Left hindlimb (tissue), 1 donor: ENCODE results near the gene RASA2.

Experiments used
- DNase-seq: peaks from one replicate; pipeline ENCODE4 v3.0.0-alpha.2; 2018

Gene RASA2

DNA sequence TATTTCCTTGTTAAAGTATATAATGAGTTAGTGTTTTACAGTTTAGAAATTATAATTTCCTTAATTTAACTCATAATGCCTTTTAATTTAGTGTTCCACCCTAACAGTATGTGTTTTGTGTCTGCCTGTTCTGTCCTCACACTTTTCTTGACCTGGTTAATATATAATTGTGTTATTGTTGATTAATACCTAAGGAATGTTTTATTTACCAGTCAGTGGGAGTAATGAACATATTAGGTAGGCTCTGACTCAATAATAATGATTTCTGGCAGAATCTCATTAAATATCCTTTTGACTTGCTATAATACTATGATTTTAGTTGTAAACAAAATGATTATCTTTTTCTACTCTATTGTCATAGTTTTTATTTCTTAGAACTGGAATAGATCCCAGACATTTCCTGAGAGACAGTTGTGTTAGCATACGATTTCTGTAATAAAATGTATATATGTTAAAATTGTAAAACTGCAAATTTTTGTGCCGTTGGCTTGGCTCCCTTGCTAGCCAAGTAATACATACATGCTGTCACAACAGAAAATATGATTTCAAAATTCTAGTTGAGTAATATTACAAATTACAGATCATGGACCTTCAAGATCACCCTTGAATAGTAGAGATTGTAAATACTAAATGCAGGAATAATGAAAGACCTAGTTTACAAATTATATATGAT is 51.9 kb downstream of the RASA2 start:
- no peak for DNase-seq

DNA sequence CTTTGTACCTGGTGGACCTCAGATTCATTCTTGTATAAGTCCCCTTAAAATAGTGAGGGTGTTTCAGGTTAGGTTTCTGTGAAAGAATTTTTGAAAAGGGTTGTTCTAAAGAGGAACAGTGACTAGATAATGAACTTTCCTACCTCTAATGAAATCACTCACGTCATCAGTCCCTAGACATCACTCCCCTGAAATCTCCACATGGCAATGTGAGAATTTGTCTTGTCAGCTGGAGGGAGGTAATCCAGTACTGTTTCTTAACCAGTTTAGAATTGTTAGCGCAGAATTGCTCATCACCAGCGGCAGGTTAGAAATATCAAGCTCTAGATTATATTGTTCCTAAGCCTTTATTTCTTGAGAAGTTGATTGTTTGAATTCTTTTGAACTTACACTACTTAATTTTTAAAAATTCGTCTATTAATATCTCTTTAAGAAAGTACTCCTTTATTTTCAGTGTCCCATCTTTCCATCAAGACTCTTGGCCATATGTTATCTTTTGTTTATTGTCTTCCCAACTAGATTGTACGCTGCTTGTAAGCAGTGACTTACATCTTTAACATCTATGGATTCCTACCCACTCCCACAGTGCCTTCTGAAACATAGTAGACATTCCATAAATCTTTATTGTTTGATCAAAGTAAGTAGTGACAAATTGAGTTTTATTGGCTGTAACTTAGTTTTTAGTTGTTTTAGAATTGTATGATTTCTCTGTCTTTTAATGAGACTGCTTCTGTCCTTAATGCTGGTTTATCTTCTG is 52.8 kb downstream of the RASA2 start:
- no peak for DNase-seq

DNA sequence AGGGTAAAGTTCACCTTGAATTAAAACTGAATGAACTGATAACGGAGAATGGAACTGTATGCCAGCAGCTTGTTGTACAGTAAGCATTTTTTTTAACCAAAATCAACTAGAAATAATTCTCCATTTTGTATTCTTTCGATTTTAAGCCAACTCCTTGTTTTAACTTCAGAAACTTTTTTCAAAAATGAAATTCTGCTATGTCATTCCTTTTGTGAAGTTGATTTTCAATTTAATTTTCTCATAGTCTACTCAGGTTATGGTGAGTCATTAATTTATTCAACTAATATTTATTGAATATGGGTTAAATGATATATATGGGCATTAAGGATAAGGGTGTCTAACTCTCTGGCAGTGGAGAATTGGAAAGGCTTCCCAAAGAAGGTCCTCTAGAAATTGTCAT is 53.7 kb downstream of the RASA2 start:
- DNase-seq = no peak

DNA sequence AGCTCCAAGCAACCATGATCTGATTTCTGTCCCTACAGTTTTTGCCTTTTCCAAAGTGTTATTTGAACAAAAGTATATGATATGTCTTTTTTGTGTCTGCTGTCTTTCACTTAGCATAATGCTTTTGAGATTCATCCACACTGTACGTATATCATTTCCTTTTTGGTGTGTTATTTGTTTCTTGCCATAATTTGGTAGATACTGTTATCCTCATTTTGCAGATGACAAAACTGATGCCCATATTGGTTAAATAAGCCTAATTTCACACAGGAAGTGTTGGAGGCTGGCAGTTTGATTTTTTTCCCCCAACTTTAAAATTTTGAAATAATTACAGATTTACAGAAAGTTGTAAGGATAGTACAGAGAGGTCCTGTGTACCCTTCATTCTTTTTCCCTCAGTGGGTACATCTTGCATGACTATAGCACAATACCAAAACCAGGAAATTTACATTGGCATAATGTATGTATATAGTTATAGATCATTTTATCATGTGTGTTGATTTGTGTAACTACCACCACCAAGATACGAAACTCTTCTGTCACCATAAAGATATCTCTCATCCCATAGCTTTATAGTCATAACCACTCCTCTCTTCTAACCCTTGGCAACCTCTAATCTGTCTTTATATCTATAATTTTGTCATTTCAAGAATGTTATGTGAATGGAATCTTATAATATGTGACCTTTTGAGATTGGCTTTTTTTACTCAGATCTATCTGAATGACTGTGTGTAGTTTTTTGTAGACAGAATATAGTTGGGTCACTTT is 55.6 kb downstream of the RASA2 start:
- no peak for DNase-seq

DNA sequence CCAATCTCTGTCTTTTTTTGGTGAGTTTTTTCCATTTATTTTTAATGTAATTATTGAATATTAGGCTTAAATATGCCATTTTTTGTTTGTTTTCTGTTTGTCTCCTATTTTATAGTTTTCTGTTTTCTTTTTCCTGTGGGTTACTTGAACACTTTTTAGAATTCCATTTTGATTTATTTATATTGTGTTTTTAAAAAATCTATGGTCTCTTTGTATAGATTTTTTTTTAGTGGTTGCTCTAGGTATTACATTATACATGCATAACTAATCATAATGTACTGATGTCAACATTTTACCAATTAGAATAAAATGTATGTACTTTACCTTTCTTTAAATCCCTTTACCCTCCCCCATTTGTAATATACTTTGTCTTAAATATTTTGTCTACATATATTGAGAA is 56.2 kb downstream of the RASA2 start:
- no peak for DNase-seq

DNA sequence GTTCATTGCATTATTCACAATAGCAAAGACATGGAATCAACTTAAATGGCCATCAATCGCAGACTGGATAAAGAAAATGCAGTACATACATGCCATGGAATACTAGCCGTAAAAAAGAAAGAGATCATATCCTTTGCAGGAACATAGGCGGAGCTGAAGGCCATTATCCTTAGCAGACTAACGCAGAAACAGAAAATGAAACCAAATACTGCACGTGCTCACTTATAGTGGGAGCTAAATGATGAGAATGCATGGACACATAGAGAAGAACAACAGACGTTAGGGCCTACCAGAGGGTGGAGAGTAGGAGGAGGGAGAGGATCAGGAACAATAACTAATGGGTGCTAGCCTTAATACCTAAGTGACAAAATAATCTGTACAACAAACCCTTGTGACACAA is 57.9 kb downstream of the RASA2 start:
- DNase-seq = no peak

DNA sequence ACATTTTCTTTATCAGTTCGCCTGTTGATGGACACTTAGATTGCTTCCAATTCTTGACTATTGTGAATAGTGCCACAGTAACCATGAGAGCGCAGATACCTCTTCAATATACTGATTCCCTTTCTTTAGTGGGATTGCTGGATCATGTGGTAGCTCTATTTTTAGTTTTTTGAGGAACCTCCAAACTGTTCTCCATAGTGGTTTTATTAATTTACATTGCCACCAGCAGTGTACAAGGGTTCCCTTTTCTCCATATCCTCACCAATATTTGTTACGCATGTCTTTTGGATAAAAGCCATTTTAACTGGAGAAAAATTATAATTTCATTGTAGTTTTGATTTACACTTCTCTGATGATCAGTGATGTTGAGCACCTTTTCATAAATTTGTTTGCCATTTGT is 59.3 kb downstream of the RASA2 start:
- no peak for DNase-seq

DNA sequence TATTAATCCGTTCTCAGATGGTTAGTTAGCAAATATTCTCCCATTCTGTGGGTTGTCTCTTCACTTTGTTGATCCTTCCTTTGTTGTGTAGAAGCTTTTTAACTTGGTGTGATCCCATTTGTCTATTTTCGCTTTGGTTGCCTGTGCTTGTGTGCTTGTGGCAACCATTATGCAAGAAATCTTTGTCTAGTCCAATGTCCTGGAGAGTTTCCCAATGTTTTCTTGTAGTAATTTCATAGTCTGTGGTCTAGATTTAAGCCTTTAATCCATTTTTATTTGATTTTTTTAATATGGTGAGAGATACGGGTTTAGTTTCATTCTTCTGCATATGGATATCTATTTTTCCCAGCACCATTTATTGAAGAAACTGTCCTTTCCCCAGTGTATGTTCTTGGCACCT is 59.8 kb downstream of the RASA2 start:
- no peak for DNase-seq

DNA sequence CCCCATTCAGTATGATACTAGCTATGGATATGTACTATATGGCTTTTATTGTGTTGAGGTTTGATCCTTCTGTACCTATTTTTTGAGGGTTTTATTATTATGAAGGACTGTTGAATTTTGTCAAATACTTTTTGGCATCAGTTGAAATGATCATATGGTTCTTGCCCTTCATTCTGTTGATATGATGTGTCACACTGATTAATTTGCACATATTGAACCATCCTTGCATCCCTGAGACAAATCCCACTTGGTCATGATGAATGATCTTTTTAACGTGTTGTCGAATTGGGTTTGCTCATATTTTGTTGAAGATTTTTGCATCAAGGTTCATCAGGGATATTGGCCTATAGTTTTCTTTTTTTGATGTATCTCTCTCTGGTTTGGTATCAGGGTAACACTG is 61.0 kb downstream of the RASA2 start:
- no peak for DNase-seq

DNA sequence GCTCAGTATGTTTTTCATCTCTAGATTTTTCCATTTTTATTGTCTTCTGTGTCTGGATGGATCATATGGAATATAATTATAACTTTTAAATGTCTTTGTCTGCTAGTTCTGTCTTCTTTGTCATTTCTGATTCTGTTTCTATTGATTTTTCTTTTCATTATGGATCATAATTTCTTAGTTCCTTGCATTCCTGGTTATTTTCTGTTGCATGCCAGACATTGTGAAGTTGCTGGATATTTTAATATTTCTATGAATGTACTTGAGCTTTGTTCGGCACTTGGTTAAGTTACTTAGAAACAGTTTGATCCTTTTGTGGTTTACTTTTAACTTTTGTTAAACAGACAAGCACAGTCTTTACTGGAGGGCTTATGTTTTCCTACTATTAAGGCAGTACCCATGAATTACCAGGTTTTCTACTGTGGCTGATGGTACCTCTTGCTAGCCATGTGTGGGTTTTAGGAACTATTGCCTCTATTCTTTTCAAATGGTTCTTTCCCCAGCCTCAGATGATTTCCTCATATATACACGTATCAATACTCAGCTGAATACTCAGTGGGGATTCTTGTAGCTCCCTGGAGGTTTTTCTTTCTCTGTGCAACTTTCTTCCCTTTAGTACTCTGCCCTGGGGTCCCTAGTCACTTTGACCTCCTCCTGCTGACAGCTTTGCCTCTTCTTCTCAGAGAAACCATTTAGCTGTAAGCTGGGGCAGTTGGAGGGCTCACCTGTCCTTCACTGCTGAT is 64.3 kb downstream of the RASA2 start:
- no peak for DNase-seq

DNA sequence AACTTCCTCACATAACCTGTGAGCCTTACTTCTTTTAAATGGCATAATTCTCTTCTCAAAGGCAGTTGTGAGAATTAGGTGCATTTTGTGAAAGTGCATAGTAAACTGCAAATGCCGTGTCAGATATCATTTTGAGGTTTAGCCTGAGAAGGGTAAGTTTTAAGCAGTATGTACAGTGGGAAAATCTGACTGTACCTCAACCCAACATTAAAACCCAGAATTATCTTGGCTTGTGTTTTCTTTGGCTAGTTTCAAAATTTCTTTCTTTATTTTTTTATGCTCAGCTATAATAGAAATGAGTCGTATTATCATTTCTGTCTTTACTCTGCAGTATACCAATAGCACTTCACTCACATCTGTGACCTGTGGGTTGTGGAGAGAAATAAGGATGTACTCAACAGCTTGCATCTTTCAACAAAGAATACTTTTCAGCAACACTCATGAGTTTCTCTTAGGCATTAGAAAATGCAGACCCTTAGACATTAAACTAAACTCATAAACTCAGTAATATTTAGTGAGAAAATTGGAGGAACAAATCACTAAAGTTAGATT is 65.7 kb downstream of the RASA2 start:
- DNase-seq = no peak

DNA sequence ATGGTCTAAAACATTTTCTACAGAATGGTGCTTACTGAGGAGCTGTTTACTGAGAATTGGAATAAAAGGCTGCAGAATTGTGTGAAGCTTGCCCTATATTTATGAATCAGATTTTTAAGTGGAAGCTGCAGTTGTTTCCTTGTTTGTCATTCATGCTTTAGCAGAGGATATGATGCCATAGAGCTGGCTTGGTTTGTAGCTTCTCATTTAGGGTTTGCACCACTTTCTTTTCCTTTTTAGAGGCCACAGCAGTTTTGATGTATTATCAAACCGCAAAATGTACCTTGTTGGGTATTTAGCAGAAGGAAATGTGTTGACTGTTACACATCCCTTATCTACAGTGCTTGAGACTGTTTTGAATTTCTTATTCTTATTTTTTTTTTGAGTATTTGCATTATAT is 66.2 kb downstream of the RASA2 start:
- DNase-seq = no peak

DNA sequence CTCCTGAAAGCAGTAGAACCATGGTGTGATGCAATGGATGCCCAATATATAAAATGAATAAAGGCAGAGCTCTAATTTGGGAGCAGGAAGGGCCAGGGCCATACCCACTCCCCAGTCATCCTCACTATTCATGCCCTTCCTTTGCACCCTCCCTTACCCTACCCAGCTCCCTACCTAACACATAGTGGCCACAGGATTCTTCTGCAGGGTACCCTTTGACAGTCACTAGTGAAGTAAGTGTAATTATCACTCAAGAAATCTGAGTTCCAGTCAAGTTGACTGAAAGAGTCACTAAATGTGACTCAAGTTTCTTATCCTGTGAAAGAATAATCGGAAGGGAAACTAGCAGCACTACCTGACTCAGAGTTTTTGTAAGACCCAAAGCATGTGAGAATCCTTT is 69.2 kb downstream of the RASA2 start:
- DNase-seq = no peak

DNA sequence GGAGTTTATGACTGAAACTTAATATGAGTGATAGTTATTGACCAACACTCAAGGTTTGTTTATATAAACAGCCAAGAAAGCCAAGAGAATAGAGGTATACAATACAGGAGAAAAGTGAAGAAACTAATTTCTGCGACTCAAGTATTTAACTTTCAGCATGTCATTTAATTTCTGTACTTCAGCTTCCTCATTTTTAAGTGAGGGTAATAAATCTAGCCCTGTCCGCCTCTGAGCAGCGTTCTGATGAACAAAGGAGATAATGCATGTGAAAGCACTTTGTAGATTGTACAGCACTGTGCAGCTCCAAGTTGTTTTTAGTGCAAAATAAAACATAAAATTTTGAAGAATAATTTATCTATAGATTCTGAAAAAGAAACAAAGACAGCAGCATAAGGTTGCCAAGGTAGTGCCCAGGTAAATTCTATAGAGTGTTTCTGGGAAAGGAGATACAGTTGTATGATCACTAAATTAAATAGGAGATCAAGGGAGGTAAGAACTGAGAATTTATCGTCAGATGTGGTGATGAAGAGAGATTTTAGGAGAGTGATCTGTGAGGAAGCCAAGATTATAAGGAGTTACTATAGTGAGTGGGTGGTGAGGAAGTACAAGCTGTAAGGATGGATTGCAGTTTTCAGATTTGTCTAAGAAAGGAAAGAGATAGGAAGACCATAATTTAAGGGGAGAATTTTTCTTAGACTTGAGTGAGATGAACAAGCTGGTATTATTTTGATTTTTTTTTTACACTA is 71.3 kb downstream of the RASA2 start:
- DNase-seq = no peak

DNA sequence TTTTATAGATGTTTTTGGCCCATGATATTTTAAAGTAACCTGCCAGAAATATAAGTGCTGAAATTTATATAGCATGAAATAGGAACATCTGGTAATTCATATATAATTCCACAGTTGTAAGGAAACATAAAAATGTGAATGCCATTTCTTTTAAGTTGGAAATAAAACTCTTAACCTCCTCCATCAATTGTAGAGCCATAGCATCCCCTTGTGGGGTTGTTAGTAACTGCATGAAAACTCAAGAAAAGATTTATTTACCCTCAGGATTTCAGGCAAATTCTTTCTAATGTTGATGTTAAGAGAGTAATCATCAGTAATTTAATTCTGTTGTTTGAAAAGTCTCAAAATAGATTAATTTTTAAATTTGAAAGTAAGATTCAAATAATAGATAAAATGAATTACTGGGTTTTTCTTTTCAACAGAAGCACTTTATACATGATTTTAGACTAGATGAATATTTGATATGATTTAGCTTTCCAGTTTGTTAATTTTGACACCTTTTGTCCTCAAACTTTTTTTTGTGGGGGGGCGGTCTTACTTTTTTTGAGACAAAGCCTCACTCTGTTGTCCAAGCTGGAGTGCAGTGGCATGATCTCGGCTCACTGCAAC is 74.7 kb downstream of the RASA2 start:
- DNase-seq = no peak

DNA sequence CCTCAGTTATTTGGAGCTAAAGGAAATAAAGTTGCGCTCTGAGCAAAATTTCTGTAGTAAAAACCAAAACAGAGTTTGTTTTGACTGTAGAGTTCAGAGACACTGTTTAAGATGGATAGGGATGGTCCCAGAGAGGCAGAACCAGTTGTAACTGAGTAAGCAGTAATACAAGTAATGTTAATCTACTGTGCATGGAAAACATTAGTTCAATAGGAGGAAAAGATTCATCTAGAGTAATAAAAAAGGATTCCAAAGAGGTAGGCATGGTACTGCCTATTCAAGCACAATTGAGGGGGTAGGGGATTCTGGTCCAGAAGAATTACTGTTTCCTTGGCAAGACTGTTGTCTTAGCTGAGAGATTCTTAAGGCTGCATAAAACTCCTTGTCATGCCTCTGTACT is 77.4 kb downstream of the RASA2 start:
- no peak for DNase-seq

DNA sequence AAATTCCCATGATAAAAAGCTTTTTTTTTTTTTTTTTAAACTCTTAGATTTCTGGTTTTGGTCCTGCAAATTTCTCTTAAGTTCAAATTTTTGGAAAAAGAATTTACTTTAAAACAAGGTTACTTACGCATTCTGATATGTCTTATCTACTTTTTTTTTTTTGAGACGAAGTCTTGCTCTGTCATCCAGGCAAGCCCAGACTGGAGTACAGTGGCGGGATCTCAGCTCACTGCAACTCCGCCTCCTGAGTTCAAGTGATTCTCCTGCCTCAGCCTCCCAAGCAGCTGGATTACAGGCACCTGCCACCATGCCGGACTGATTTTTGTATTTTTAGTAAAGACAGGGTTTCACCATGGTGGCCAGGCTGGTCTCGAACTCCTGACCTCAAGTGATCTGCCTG is 83.2 kb downstream of the RASA2 start:
- DNase-seq = no peak

DNA sequence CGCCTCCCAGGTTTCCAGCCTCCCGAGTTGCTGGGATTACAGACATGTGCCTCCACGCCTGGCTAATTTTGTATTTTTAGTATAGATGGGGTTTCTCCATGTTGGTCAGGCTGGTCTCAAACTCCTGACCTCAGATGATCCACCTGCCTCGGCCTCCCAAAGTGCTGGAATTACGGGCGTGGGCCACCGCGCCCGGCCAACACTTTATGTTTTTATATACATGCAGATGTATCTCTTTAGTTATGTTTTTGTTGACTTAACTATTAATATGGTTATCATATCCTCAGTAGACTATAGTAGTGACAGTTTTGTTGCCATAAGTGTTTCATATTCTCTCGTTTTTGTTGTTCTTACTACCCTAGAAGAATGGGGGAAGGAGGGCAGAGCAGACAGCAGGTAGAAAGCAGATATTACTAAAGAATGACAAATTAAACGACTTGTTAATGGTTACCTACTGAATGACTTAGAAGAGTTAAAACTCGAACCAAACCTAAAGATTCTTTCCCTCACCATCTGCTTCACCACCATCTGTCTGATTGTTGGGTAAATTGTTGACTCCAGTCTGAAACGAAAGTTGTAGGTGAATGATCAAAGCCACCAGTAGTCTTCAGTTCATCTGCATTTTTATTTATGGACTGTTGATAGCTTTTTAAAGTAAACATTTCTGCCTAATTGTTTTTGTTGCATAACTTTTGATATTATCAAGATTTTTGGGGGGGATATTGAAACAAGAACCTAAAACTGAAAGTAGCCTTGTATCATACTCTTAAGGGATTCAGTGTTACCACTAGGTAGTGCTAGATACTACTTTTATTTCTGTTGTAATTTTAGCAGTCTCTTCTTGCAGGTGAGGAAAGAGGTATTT is 89.3 kb downstream of the RASA2 start:
- no peak for DNase-seq

DNA sequence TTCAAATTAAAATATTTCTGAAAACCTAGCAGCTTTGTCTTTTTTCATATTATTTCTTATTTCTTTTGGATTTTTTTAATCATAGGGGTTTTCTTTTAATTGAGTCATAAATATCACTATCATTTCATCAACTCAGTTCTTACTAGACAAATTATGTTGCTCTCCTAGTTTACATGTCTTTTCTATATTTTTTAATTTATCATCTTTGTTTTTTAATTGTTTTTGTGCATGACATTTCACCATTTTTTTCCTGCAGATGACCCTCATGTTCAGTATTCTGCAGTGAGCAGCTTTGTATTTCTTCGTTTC is 89.9 kb downstream of the RASA2 start:
- no peak for DNase-seq

DNA sequence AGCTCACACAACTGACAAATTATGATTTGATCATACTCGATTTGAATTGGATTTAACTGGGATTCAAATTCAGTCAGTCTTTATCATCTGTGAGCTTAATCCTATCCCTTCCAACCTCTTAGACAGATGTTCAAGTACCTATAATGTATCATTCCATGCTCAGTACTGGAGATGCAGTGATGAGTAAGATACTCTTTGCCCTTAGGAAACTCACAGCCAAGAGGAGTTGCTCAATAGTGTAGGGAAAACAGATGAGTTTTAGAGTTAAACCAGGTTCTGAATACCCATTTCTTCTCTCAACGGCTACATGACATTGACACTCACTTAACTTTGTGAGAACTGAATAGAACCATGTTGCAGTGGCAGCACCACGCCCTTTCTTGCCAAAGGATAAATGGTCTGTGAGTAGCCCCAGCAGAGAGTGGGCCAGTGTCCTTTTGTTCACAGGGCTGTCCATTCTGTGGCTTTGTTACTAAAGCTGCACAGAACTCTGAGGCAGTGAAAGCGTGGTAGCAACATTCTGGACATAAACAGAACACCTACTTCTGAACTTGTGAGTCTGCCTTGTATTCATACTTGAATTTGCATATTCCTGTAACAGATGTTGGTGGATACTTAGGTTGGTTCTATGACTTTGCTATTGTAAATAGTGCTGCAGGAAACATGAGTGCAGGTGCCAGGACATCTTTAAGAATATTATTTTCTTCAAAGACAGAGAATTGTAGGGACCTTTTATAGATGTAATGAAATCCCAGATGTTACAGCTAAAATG is 91.6 kb downstream of the RASA2 start:
- no peak for DNase-seq
